ENCODE results near the gene COL19A1. TPM values are rescaled to one million over a fixed set of nuclear protein-coding genes. Genes with fewer than 3 reads are reported as not detected.

The COL19A1 gene
- total RNA-seq, 1 experiment from 2014 or later = not detected

DNA sequence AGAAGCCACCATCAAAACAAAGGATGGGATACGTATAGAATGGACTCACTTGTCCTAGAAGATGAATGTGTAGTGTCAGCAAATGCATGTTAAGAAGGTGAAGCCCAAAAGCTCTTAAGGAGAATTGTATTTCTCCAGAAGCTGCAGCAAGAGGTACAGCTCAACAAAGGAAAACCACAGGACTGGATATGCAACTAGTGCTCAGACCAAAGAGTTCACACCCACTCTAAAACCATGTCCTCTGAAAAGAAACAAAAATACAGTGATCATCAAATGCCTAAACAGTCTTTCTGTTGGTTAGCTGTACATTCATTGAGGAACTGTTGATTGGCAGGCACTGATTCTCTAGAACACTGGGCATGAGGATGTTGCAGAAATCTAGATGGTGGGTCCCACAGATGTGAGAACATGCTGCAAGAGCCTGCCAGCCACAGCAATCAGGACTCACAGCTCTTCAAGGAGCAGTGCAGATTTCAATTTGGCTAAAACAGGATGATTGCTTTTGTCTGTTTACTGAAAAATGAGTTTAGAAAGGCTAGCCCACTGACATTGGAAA lies 342.0 kb downstream of the COL19A1 start:
- H2AFZ ChIP-seq = no peak overlapping the region
- no peaks in the 10 kb centered on the region for H3K9me3 ChIP-seq (ENCODE audit: insufficient read depth, low read depth)
- H3K27me3 ChIP-seq (ENCODE audit: insufficient read depth, low read depth) = no peaks in the 10 kb centered on the region
- DNase-seq = no peak
- no TSS peak for BruUV-seq (replicated peaks)
- ChIA-PET POLR2A (ENCODE audit: unreplicated experiment) (no interaction called here), CTCF (no interaction called here)
- no peaks in the 10 kb centered on the region for H3K4me1 ChIP-seq (replicated peaks; ENCODE audit: insufficient read depth)
- TF ChIP-seq CTCF (conservative IDR thresholded peaks at IDR 0.05) = no peak
- no peak for TF ChIP-seq EZH2 (IDR thresholded peaks at IDR 0.05; ENCODE audit: low read depth)
- intact Hi-C loops (cut with micrococcal nuclease; ENCODE audit: unreplicated experiment) = no loop called here
- no peak overlapping the region for H3K4me2 ChIP-seq
- no peaks in the 10 kb centered on the region for H3K79me2 ChIP-seq (ENCODE audit: low read depth)
- no peaks in the 10 kb centered on the region for H3F3A ChIP-seq (ENCODE audit: insufficient read depth, low read depth)
- no peak overlapping the region for H3K27ac ChIP-seq
- no peaks in the 10 kb centered on the region for H3K9me2 ChIP-seq (ENCODE audit: insufficient read depth)
- no peak overlapping the region for H3K4me3 ChIP-seq
- no peaks in the 10 kb centered on the region for H3K36me3 ChIP-seq (ENCODE audit: low read depth)
- H4K20me1 ChIP-seq (ENCODE audit: insufficient read depth) = 0 out of 2 replicates have a peak, but pooled peaks cover 3% of the 10 kb centered on the region

GRCh38 chr6:70210462-70210861 lies 344.1 kb downstream of the COL19A1 start:
- no peaks in the 10 kb centered on the region for H4K20me1 ChIP-seq (ENCODE audit: insufficient read depth)
- ChIA-PET POLR2A (ENCODE audit: unreplicated experiment) (no interaction called here), CTCF (no interaction called here)
- H3F3A ChIP-seq (ENCODE audit: insufficient read depth, low read depth) = no peaks in the 10 kb centered on the region
- H3K27ac ChIP-seq = no peak overlapping the region
- no TSS peak for BruUV-seq (replicated peaks)
- no peak overlapping the region for H2AFZ ChIP-seq
- H3K79me2 ChIP-seq (ENCODE audit: low read depth) = no peaks in the 10 kb centered on the region
- no peak overlapping the region for H3K4me3 ChIP-seq
- H3K27me3 ChIP-seq (ENCODE audit: insufficient read depth, low read depth) = no peaks in the 10 kb centered on the region
- no peaks in the 10 kb centered on the region for H3K9me2 ChIP-seq (ENCODE audit: insufficient read depth)
- no peaks in the 10 kb centered on the region for H3K4me1 ChIP-seq (replicated peaks; ENCODE audit: insufficient read depth)
- H3K36me3 ChIP-seq (ENCODE audit: low read depth) = no peaks in the 10 kb centered on the region
- no peak; the same call in 1 of the 2 replicates for TF ChIP-seq CTCF (conservative IDR thresholded peaks at IDR 0.05)
- no peak for TF ChIP-seq EZH2 (IDR thresholded peaks at IDR 0.05; ENCODE audit: low read depth)
- no peak for DNase-seq
- intact Hi-C loops (cut with micrococcal nuclease; ENCODE audit: unreplicated experiment) = no loop called here
- no peak overlapping the region for H3K4me2 ChIP-seq
- no peaks in the 10 kb centered on the region for H3K9me3 ChIP-seq (ENCODE audit: insufficient read depth, low read depth)

DNA sequence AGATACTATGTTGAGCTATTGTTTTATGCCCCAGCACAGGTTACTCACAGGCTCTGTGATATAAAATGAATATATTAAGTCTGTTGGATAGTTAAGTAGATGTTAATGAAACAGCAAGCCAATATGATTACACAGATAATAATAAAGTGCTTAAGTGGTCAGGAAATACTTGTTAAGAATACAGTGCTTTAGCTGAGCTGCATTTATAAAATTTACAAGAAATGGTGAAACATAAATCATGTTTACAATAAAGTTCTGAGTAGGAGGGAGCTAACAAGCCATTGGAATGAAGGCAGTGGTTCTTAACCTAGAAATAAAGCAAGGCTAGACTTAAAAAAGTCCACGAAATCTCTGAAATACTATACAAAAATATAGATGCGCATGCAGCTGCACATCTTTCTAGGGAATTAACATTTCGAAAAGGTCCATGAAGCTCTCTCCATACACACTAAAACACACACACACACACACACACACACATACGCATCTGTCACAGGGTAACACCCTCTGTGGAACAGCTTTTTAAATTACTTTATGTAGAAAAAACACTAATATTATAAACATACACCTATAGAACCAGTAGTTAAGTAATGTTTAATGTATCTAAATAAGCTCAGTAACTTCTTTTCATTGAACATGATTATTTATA lies 349.2 kb downstream of the COL19A1 start:
- BruUV-seq (replicated peaks) = no TSS peak
- no peak overlapping the region for H3K4me2 ChIP-seq
- H4K20me1 ChIP-seq (ENCODE audit: insufficient read depth) = no peaks in the 10 kb centered on the region
- no peaks in the 10 kb centered on the region for H3K9me3 ChIP-seq (ENCODE audit: insufficient read depth, low read depth)
- no peak overlapping the region for H2AFZ ChIP-seq
- no peaks in the 10 kb centered on the region for H3K79me2 ChIP-seq (ENCODE audit: low read depth)
- ChIA-PET POLR2A (ENCODE audit: unreplicated experiment) (no interaction called here), CTCF (interaction anchor here (0.6 kb wide), 1 partner anchor 1911 kb away, joined by 3 read pairs; no protein-coding TSS in a partner anchor)
- no peaks in the 10 kb centered on the region for H3K4me1 ChIP-seq (replicated peaks; ENCODE audit: insufficient read depth)
- H3K27me3 ChIP-seq (ENCODE audit: insufficient read depth, low read depth) = no peaks in the 10 kb centered on the region
- no peaks in the 10 kb centered on the region for H3K36me3 ChIP-seq (ENCODE audit: low read depth)
- no peak for DNase-seq
- H3K9me2 ChIP-seq (ENCODE audit: insufficient read depth) = no peaks in the 10 kb centered on the region
- no peak overlapping the region for H3K4me3 ChIP-seq
- H3F3A ChIP-seq (ENCODE audit: insufficient read depth, low read depth) = no peaks in the 10 kb centered on the region
- TF ChIP-seq EZH2 (IDR thresholded peaks at IDR 0.05; ENCODE audit: low read depth) = no peak
- TF ChIP-seq CTCF (conservative IDR thresholded peaks at IDR 0.05) = no peak
- intact Hi-C loops (cut with micrococcal nuclease; ENCODE audit: unreplicated experiment) = no loop called here
- no peak overlapping the region for H3K27ac ChIP-seq

Data from PC-9 (cell line).